HFFc6 (cell line): Measurements from ENCODE around the gene FAM171A1. TPM values are rescaled to one million over a fixed set of nuclear protein-coding genes. Genes with fewer than 3 reads are reported as not detected.

Source experiments
- DNase-seq: peaks from one replicate; pipeline ENCODE4 v3.0.0-alpha.2; 2018
- H3K27ac Mint-ChIP-seq: 2 replicates; pipeline ENCODE4 v1.8.0; 2020; ENCODE audit warnings: mild to moderate bottlenecking, mixed read lengths
- H3K27me3 Mint-ChIP-seq: 2 replicates; pipeline ENCODE4 v1.8.0; 2021; ENCODE audit warnings: mild to moderate bottlenecking, moderate library complexity, mixed read lengths; ENCODE audit not compliant: insufficient read depth
- H3K36me3 Mint-ChIP-seq: 2 replicates; pipeline ENCODE4 v1.8.0; 2021; ENCODE audit warnings: low read depth, mixed read lengths
- H3K4me1 Mint-ChIP-seq: 2 replicates; pipeline ENCODE4 v1.8.0; 2020; ENCODE audit warnings: low read depth, mixed read lengths
- H3K4me3 Mint-ChIP-seq: 2 replicates; pipeline ENCODE4 v1.8.0; 2020; ENCODE audit warnings: mild to moderate bottlenecking, moderate library complexity, mixed read lengths
- H3K9me3 Mint-ChIP-seq: 2 replicates; pipeline ENCODE4 v1.8.0; 2020; ENCODE audit warnings: mild to moderate bottlenecking, mixed read lengths
- CTCF ChIP-seq: fragments of 200-600 bp; sonication (generic); IDR thresholded peaks from 2 replicates; pipeline ENCODE4 v1.5.0; 2021; ENCODE audit warnings: antibody characterized with exemption, mild to moderate bottlenecking
- total RNA-seq, 6 experiments: library from RNA; stranded (reverse); fragmentation: NEBNext Ultra II Directional; extraction: Animal tissue kit (Norgen Biotek cat#: 25700); gene quantifications; 2 replicates in 1 of 6; 3 replicates in 5 of 6; pipeline ENCODE4 v1.2.3, GENCODE V29; 2021

FAM171A1 gene
- total RNA-seq, 6 experiments from 2014 or later = 33.4 to 60.7 (median 48.6) TPM

- Mint-ChIP-seq H3K36me3 (peaks cover 33% of the 10 kb centered on the region), H3K27ac (no peak overlapping the region), H3K4me1 (peaks cover 18% of the 10 kb centered on the region), H3K9me3 (peaks cover 13% of the 10 kb centered on the region), H3K27me3 (no peaks in the 10 kb centered on the region), H3K4me3 (no peak overlapping the region)
- DNase-seq = no peak
- TF ChIP-seq CTCF = no peak
Observed at GRCh38 chr10:15216700-15217099, 154.4 kb downstream of the FAM171A1 start.

- peaks cover 38% of the 10 kb centered on the region for H3K4me1 Mint-ChIP-seq
- no peak for DNase-seq
- peaks cover 39% of the 10 kb centered on the region for H3K36me3 Mint-ChIP-seq
- no peak overlapping the region for H3K27ac Mint-ChIP-seq
- no peaks in the 10 kb centered on the region for H3K27me3 Mint-ChIP-seq
- TF ChIP-seq CTCF = no peak
- H3K9me3 Mint-ChIP-seq = peaks cover 13% of the 10 kb centered on the region
- no peak overlapping the region for H3K4me3 Mint-ChIP-seq
Observed at GRCh38 chr10:15214237-15214636, 156.9 kb downstream of the FAM171A1 start.

- H3K4me3 Mint-ChIP-seq = no peak overlapping the region
- DNase-seq = no peak
- H3K27ac Mint-ChIP-seq = no peak overlapping the region
- peaks cover 41% of the 10 kb centered on the region for H3K36me3 Mint-ChIP-seq
- H3K27me3 Mint-ChIP-seq = no peaks in the 10 kb centered on the region
- TF ChIP-seq CTCF = no peak
- H3K9me3 Mint-ChIP-seq = peaks cover 13% of the 10 kb centered on the region
- peaks cover 36% of the 10 kb centered on the region for H3K4me1 Mint-ChIP-seq
Observed at GRCh38 chr10:15213461-15213861, 157.6 kb downstream of the FAM171A1 start.

GRCh38 chr10:15211464-15211979, 159.6 kb downstream of the FAM171A1 start:
- H3K27me3 Mint-ChIP-seq = no peaks in the 10 kb centered on the region
- H3K4me3 Mint-ChIP-seq = peak overlapping the region; percentile 79
- peaks cover 44% of the 10 kb centered on the region for H3K36me3 Mint-ChIP-seq
- no peak for TF ChIP-seq CTCF
- peaks cover 45% of the 10 kb centered on the region for H3K4me1 Mint-ChIP-seq
- peak; percentile 86 for DNase-seq
- H3K27ac Mint-ChIP-seq = peak overlapping the region; percentile 91
- H3K9me3 Mint-ChIP-seq = peaks cover 13% of the 10 kb centered on the region

- peaks cover 45% of the 10 kb centered on the region for H3K4me1 Mint-ChIP-seq
- H3K27ac Mint-ChIP-seq = peak overlapping the region; percentile 91; the same call in 1 of the 2 replicates
- H3K9me3 Mint-ChIP-seq = peaks cover 13% of the 10 kb centered on the region
- no peaks in the 10 kb centered on the region; the same call in 1 of the 2 replicates for H3K27me3 Mint-ChIP-seq
- H3K36me3 Mint-ChIP-seq = peaks cover 44% of the 10 kb centered on the region
- DNase-seq = no peak
- no peak overlapping the region for H3K4me3 Mint-ChIP-seq
- no peak for TF ChIP-seq CTCF
Observed at GRCh38 chr10:15210521-15210920, 160.6 kb downstream of the FAM171A1 start.
